Body of pancreas (tissue), 4 donors: Measurements from ENCODE around the gene RANBP10. TPM values are rescaled to one million over a fixed set of nuclear protein-coding genes. Genes with fewer than 3 reads are reported as not detected.

Experiments used
- ATAC-seq: fragments of 150-250 bp; one replicate; pipeline ENCODE4 v1.9.1; 2016
- DNase-seq, 4 donors: peaks; one replicate each; pipeline ENCODE4 v3.0.0-alpha.2; 2019
- H3K27ac ChIP-seq, 4 donors: fragments of 200-600 bp; sonication (generic); 1 replicate in 3 of 4; 2 replicates in 1 of 4; pipeline versions ENCODE4 v1.5.1 to v1.6.1; 2016 to 2019; ENCODE audit warnings: mild to moderate bottlenecking in 1 of 4, mixed read lengths in 1 of 4, moderate library complexity in 1 of 4
- H3K27me3 ChIP-seq, 2 donors: fragments of 200-600 bp; sonication (generic); one replicate each; pipeline ENCODE4 v1.6.0; 2016; ENCODE audit warnings: mild to moderate bottlenecking in 1 of 2
- H3K36me3 ChIP-seq, 2 donors: fragments of 200-600 bp; sonication (generic); replicated peaks in 1 of 2; 2 replicates each; pipeline ENCODE4 v1.5.1; 2016; ENCODE audit warnings: low read depth in 2 of 2; ENCODE audit not compliant: insufficient read depth in 1 of 2
- H3K4me1 ChIP-seq: fragments of 200-600 bp; sonication (generic); one replicate; pipeline ENCODE4 v1.6.0; 2016
- H3K4me3 ChIP-seq, 2 donors: fragments of 200-600 bp; sonication (generic); 1 replicate in 1 of 2; 2 replicates in 1 of 2; pipeline ENCODE4 v1.5.1; 2016 to 2019
- H3K9me3 ChIP-seq, 3 donors: fragments of 200-600 bp; sonication (generic); 1 replicate in 2 of 3; 2 replicates in 1 of 3; pipeline ENCODE4 v1.5.1; 2016
- POLR2A ChIP-seq, 3 donors: fragments of 450-650 bp; IDR thresholded peaks; one replicate each; pipeline ENCODE4 v1.6.1; 2016; ENCODE audit warnings: antibody characterized with exemption in 3 of 3, mild to moderate bottlenecking in 2 of 3
- WGBS, 2 donors: methylation state at CpG; one replicate each; pipeline ENCODE4 v1.1.5; 2017; 5-methylcytosine and 5-hydroxymethylcytosine counted together
- intact Hi-C: fragments of 100-400 bp; cut with DNase I; formaldehyde crosslinking; loops from one replicate; pipeline ENCODE4 v1.15.1; 2023
- total RNA-seq, 2 donors: library from RNA; depleted of rRNA; stranded (reverse); fragments of >200 nt; gene quantifications; one replicate each; pipeline ENCODE4 v1.1.0, GENCODE V29; 2016
- TF ChIP-seq, protein P1 (sequence below), 7 experiments: fragments of 450-650 bp in 4 of 7; fragments of 200-600 bp in 3 of 7; sonication (generic) in 3 of 7; IDR thresholded peaks; one replicate each; pipeline ENCODE4 v1.5.1; 2016 to 2019; ENCODE audit warnings: antibody characterized with exemption in 7 of 7

RANBP10 gene
- 1 to 10 TPM; 6.3 to 9.3 TPM for total RNA-seq

DNA sequence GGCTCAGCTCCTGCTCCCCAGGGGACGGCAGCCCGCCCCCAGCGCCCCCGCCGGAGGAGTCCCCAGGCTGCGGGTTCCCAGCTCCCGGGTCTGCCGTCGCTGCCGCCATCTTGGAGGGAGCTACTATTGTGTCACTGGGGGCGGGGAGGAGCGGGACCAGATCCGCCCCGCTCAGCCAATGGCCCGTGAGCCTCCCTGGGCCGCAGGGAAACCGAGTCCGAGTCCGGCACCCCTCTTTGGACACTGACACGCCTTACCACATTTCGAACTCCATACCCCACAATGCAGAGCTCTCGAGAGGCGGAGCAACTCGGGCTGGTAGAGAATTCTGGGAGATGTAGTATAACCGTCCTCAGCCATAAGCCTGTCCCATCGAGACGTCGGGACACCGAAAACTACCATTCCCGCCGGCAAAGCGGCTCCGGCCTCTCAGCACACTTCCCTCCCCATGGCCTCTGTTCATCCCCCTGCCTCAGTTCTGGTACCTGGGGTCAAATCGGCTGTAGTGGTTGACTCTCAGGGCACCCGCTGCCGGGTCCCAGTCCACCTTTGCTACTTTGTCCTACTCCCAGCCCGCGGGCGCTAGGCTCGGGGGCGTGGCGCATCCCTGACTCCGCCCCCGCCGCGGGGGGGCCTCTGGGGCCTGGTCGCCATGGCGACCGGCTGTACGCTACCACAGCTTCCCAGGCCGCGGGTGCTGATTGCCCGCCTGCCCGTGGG lies at the start of gene RANBP10, which contains the start of gene TSNAXIP1:
TSS of gene RANBP10 (minus strand) at position 133 of the 720 bp plus-strand sequence. CDS start at position 109, 24 bp downstream.
TSS of gene TSNAXIP1 (plus strand) at position 462 of the 720 bp plus-strand sequence. CDS start 261 bp downstream, outside the sequence.
- no peaks in the 10 kb centered on the region for H3K27me3 ChIP-seq
- H3K9me3 ChIP-seq = no peaks in the 10 kb centered on the region
- TF ChIP-seq, protein P1, sequence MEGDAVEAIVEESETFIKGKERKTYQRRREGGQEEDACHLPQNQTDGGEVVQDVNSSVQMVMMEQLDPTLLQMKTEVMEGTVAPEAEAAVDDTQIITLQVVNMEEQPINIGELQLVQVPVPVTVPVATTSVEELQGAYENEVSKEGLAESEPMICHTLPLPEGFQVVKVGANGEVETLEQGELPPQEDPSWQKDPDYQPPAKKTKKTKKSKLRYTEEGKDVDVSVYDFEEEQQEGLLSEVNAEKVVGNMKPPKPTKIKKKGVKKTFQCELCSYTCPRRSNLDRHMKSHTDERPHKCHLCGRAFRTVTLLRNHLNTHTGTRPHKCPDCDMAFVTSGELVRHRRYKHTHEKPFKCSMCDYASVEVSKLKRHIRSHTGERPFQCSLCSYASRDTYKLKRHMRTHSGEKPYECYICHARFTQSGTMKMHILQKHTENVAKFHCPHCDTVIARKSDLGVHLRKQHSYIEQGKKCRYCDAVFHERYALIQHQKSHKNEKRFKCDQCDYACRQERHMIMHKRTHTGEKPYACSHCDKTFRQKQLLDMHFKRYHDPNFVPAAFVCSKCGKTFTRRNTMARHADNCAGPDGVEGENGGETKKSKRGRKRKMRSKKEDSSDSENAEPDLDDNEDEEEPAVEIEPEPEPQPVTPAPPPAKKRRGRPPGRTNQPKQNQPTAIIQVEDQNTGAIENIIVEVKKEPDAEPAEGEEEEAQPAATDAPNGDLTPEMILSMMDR (IDR thresholded peaks at IDR 0.05) = no peak
- peak; percentile 66 to 92 (median 91) for TF ChIP-seq POLR2A (IDR thresholded peaks at IDR 0.05)
- H3K4me3 ChIP-seq = peak within 1 kb of the TSS; percentile 66 to 91
- 0% methylated on average over 2 to 37 of the region's 54 CpGs for WGBS, 2 donors
- DNase-seq = peak; percentile 97 to 99 (median 98)
- intact Hi-C loops = no loop called here
- no peaks in the 10 kb centered on the region for H3K36me3 ChIP-seq
- H3K4me1 ChIP-seq = peaks cover 30% of the 10 kb centered on the region
- peak; percentile 96 for ATAC-seq
- H3K27ac ChIP-seq = peak within 1 kb of the TSS; percentile 39 to 91 (median 83)

DNA sequence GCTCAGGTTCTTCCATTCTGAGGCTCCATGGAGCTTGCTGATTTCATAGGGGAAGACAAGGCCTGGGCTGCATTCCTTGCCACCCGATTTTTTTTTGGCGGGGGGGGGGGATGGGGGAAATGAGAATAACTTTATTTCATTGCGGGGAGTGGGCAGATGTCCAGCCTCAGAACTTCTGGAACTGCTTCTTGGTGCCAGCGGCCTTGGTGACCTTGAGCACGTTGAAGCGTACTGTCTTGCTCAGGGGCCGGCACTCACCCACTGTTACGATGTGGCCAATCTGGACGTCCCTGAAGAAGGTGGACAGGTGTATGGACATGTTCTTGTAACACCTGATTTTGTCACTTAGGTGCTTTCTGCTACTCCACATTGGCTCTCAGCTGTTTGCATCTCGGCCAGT lies 49.4 kb upstream of the RANBP10 start:
- Histone ChIP-seq H3K4me1 (peaks cover 50% of the 10 kb centered on the region), H3K9me3 (no peaks in the 10 kb centered on the region), H3K27ac (peak overlapping the region in 3 of 4 donors; percentile 68 to 93 (median 84)), H3K36me3 (no peaks in the 10 kb centered on the region), H3K4me3 (no peak overlapping the region), H3K27me3 (no peaks in the 10 kb centered on the region)
- 16 to 19% methylated on average over 6 to 10 of the region's 10 CpGs for WGBS, 2 donors
- intact Hi-C loops = no loop called here
- ATAC-seq = no peak
- peak; percentile 37 to 55 (median 42) for DNase-seq
- TF ChIP-seq, protein P1 (IDR thresholded peaks at IDR 0.05) = no peak
- TF ChIP-seq POLR2A (IDR thresholded peaks at IDR 0.05) = no peak

DNA sequence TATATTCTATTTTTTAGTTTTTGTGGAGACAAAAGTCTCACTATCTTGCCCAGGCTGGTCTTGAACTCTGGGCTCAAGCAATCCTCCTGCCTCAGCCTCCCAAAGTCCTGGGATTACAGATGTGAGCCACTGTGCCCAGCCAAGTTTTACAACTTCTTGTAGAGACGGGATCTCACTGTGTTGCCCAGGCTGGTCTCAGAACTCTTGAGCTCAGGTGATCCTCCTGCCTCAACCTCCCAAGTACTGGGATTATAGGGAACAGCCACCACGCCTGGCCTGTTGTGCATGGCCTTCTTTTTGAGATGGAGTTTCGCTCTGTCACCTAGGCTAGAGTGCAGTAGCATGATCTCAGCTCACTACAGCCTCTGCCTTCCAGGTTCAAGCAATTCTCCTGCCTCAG lies 47.3 kb upstream of the RANBP10 start:
- ATAC-seq (no peak), DNase-seq (no peak)
- Histone ChIP-seq H3K9me3 (no peaks in the 10 kb centered on the region), H3K27me3 (no peaks in the 10 kb centered on the region), H3K4me3 (no peak overlapping the region), H3K27ac (no peak overlapping the region), H3K4me1 (peaks cover 52% of the 10 kb centered on the region), H3K36me3 (no peaks in the 10 kb centered on the region)
- TF ChIP-seq POLR2A (IDR thresholded peaks at IDR 0.05) = no peak
- TF ChIP-seq, protein P1 (IDR thresholded peaks at IDR 0.05) = no peak
- 93 to 100% methylated on average over 3 of the region's 3 CpGs for whole genome bisulfite sequencing, 2 donors
- intact Hi-C loops = no loop called here

DNA sequence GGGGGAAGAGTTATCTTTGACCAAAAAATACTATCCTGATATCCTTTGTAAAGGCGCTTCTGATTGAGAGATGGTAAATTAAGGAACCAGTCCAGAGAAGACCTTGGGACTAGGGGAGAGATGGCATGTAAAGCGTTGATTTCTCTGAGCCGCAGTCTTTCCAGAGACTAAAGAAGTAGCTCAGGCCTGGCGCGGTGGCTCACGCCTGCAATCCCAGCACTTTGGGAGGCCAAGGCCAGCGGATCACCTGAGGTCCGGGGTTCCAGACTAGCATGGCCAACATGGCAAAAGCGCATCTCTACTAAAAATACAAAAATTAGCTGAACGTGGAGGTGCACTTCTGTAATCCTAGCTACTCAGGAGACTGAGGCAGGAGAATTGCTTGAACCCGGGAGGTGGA lies 41.8 kb upstream of the RANBP10 start:
- H3K4me1 ChIP-seq = peaks cover 51% of the 10 kb centered on the region
- peak overlapping the region in 3 of 4 donors; percentile 90 to 96 (median 90) for H3K27ac ChIP-seq
- ATAC-seq (no peak), DNase-seq (no peak)
- H3K27me3 ChIP-seq = no peaks in the 10 kb centered on the region
- TF ChIP-seq POLR2A (IDR thresholded peaks at IDR 0.05) = no peak
- TF ChIP-seq, protein P1 (IDR thresholded peaks at IDR 0.05) = no peak
- H3K4me3 ChIP-seq = no peak overlapping the region
- H3K9me3 ChIP-seq = no peaks in the 10 kb centered on the region
- intact Hi-C loops = no loop called here
- no peaks in the 10 kb centered on the region for H3K36me3 ChIP-seq
- 86 to 87% methylated on average over 11 of the region's 11 CpGs for WGBS, 2 donors
